SK-N-SH treated with all-trans-retinoic acid at 6 μM for 48 hours (cell line): ENCODE data around the gene IP6K2.

Experiments
- ARNTL ChIP-seq: fragments of 450-650 bp; formaldehyde crosslinking; IDR thresholded peaks from 2 replicates; pipeline ENCODE4 v1.5.0; 2020; ENCODE audit warnings: low read depth, mild to moderate bottlenecking, moderate library complexity, borderline replicate concordance
- ESRRG ChIP-seq: fragments of 250-450 bp; sonication (Bioruptor Pico); IDR thresholded peaks from 2 replicates; pipeline ENCODE4 v1.6.1; 2021; ENCODE audit warnings: mild to moderate bottlenecking
- OSR1 ChIP-seq: fragments of 250-450 bp; sonication (Bioruptor Pico); IDR thresholded peaks from 2 replicates; pipeline ENCODE4 v1.8.0; 2022; ENCODE audit warnings: moderate library complexity, mild to moderate bottlenecking, inconsistent platforms
- PATZ1 ChIP-seq: fragments of 250-450 bp; sonication (Bioruptor Pico); IDR thresholded peaks from 2 replicates; pipeline ENCODE4 v1.8.0; 2020; ENCODE audit warnings: mild to moderate bottlenecking, moderate library complexity, borderline replicate concordance
- ZC3H10 ChIP-seq: fragments of 250-450 bp; sonication (Bioruptor Pico); IDR thresholded peaks from 2 replicates; pipeline ENCODE4 v1.5.1; 2021; ENCODE audit warnings: mild to moderate bottlenecking, moderate library complexity
- ZFP3 ChIP-seq: fragments of 250-450 bp; sonication (Bioruptor Pico); IDR thresholded peaks from 2 replicates; pipeline ENCODE4 v1.5.0; 2020; ENCODE audit warnings: mild to moderate bottlenecking, moderate library complexity
- ZFP30 ChIP-seq: fragments of 450-650 bp; formaldehyde crosslinking; IDR thresholded peaks from 2 replicates; pipeline ENCODE4 v1.5.0; 2022; ENCODE audit warnings: mild to moderate bottlenecking, moderate library complexity
- ZNF70 ChIP-seq: fragments of 450-650 bp; formaldehyde crosslinking; IDR thresholded peaks from 2 replicates; pipeline ENCODE4 v1.5.0; 2020; ENCODE audit warnings: mild to moderate bottlenecking, moderate library complexity
- ZNF8 ChIP-seq: fragments of 450-650 bp; formaldehyde crosslinking; IDR thresholded peaks from 2 replicates; pipeline ENCODE4 v1.5.0; 2020; ENCODE audit warnings: mild to moderate bottlenecking, moderate library complexity
- TF ChIP-seq, protein P1 (sequence below): fragments of 250-450 bp; sonication (Bioruptor Pico); IDR thresholded peaks from 2 replicates; pipeline ENCODE4 v1.5.1; 2021; ENCODE audit warnings: mild to moderate bottlenecking, moderate library complexity

DNA sequence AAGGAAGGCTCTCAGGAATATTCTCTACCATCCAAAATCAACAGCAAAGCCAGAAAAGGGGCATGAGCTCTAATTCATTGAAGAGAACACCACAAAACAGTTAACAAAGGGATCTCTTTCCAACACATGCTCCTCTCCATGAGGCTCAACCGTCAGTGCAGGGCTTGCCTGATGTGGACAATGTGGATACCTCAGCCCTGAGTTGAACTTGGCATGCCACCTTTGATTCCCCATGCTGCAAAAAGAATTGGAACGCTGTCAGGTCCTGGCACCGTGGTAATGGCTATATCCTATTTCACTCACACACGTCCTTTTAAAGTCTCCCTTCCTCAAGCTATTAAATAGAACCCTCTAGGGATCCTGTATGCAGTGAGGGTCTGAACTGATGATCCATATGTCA lies 30.7 kb upstream of the IP6K2 start:
- TF ChIP-seq PATZ1 (CRISPR knock-in tag), result no peak
- TF ChIP-seq, protein P1, sequence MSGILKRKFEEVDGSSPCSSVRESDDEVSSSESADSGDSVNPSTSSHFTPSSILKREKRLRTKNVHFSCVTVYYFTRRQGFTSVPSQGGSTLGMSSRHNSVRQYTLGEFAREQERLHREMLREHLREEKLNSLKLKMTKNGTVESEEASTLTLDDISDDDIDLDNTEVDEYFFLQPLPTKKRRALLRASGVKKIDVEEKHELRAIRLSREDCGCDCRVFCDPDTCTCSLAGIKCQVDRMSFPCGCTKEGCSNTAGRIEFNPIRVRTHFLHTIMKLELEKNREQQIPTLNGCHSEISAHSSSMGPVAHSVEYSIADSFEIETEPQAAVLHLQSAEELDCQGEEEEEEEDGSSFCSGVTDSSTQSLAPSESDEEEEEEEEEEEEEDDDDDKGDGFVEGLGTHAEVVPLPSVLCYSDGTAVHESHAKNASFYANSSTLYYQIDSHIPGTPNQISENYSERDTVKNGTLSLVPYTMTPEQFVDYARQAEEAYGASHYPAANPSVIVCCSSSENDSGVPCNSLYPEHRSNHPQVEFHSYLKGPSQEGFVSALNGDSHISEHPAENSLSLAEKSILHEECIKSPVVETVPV (CRISPR knock-in tag), result no peak
- no peak for TF ChIP-seq OSR1 (CRISPR knock-in tag)
- TF ChIP-seq ZFP30, result no peak
- TF ChIP-seq ZFP3 (CRISPR knock-in tag), result no peak
- TF ChIP-seq ZNF8 (CRISPR knock-in tag), result no peak
- no peak for TF ChIP-seq ARNTL (CRISPR knock-in tag)
- TF ChIP-seq ZNF70 (CRISPR knock-in tag), result no peak
- TF ChIP-seq ESRRG (CRISPR knock-in tag), result no peak
- TF ChIP-seq ZC3H10 (CRISPR knock-in tag), result no peak
